M059J (cell line): Measurements from ENCODE around the gene KLHL40. TPM values are rescaled to one million over a fixed set of nuclear protein-coding genes. Genes with fewer than 3 reads are reported as not detected.
A peak's percentile ranks its signal among the peaks of the same experiment; 100 is the strongest.

Experiments used
- DNase-seq: peaks from one replicate; pipeline ENCODE4 v3.0.0-alpha.2; 2012; ENCODE audit warnings: low read depth
- total RNA-seq: library from RNA; depleted of rRNA; stranded (reverse); fragments of >200 nt; shearing (Covaris generic); gene quantifications from 2 replicates; pipeline ENCODE4 v1.2.3, GENCODE V29; 2014

KLHL40 gene
- total RNA-seq, 1 experiment from 2014 or later = not detected

DNA sequence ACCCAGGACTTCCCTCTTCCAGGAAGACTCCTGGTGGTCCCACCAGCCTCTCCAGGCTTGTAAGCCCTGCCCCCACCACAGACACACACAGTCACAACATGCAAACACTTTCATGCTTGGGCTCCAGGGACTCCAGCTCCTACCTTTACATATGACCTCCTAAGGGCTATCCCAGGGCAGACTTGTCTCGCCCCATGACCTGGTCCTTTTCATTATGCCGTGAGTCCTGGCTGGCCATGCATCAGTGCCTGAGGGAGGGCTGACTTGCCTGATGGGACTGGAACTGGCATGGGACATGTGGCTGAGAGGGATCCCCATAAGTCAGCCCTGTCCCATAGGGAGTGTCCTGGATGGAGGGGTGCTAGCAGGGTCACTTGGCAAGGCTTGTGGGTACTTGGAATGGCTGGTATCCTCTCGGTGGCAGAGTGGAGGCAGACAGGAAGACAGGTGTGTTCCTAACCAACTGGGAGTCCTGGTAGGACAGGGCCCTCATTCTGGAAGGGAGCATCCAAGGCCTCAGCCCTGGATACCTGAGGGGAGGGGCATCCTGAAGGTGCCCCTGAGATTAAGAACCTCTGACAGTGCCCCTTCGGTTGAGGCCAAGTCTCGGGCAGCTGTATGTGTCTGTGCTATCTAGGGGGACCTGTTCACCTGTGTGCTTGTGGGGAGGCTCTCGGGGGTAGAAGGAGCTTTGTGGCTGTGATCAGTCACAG is 17.8 kb downstream of the KLHL40 start:
- DNase-seq = no peak

GRCh38 chr3:42703695-42704025 is 18.3 kb downstream of the KLHL40 start:
- DNase-seq = no peak

DNA sequence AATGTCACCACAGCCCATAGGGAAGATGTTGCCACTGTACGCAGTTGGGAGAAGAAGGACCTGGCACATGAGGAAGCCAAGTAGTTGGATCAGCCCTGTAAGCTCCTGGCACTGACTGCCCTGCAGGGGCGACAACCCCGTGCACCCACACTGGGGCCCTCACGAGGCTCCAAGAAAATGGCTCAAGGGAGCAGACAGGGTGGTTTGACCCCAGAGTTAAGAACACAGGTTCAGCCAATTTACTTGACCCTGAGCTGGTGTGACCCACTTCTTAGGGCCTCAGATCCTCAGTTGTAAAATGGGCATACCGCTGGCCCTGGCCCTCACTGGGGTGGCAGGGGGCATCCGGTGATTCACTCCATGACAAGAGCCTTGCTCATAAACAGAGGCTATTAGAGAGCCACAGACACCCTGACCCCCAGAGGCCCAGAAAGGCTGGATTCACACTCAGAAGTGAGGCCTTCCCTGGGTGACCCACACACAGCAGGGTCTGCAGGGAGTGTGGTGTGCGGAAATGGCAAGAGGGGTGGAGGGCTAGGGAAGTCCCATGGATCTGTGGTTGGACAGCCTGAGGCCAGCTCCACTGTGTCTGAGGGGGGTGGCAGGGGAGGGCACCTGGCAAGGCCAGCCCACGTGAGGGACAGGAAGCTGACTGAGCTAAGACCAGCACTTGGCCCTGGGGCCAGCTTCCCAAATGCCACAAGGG is 19.0 kb downstream of the KLHL40 start:
- peak; percentile 70 for DNase-seq

- DNase-seq = no peak
These were observed 19.9 kb downstream of the KLHL40 start for GRCh38 chr3:42705058-42705767.

DNA sequence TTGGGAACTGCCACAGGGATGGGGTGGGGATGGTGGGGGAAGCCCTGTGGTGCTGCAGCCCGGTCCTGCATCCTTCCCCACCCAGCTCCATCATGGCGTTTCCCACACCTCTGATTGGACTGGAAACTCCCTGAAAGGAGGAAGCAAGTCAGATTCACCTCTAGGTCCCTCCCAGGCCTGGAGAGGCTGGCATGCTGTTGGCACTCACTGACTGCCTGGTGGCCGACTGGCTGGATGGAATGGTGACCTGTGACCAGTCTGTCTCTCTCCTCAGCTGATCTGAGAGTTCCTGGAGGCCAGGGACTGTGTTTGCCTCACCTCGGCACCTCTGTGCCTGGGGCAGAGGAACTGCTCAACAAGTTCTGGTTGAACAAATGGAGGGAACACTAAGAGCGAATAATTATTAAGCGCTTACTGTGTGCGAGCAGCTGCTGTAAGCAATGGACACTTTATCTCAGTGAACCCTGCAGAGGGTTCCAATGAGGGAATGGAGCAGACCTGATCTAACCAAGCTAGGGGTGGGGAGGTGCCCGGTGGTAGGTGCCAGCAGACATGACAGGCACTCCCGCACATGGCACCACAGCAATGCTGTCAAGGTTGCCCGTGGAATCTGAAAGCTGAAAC is 20.7 kb downstream of the KLHL40 start:
- no peak for DNase-seq

DNA sequence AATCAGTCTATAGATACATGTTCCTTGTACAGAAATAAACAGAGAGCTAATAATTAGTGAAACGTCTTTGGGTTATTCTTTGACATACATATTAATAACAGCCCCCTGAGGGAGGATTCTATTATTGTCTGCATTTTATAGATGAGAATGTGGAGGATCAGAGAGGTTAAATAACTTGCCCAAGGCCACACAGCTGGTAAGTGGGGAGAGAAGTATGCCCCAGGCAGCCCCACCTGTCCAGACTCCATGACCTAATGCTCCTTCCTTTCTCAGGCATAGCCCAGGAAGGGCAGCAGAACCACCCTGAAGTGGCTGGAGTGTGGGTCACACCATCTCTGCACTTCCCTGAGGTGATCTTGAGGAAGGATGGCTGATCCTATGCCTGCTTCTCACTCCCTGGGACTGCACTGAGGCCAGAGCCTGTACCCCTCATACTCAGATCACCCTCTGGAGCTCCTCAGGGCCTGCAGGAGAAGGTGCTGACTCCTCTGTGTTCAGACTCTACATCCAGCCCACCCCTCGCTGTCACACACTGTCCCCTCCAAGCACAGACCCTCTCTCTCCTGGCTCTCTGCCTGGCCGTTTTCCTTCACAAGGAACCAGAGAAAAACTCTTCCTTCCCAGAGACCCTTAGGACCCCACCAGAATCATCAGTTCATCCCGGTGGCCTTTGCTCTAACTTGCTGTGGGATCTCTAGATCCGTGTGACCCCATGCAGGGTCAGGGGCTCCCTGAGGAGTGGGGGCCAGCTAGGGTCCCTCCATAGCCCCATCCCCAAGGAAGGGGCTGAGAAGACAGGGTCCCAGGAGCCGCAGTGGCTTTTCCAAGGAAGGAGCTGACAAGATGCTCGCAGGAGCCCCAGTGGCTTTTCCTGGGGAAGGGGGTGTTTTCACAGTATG is 21.6 kb downstream of the KLHL40 start:
- no peak for DNase-seq

- no peak for DNase-seq
These were observed 22.5 kb downstream of the KLHL40 start for GRCh38 chr3:42707620-42708355.

DNA sequence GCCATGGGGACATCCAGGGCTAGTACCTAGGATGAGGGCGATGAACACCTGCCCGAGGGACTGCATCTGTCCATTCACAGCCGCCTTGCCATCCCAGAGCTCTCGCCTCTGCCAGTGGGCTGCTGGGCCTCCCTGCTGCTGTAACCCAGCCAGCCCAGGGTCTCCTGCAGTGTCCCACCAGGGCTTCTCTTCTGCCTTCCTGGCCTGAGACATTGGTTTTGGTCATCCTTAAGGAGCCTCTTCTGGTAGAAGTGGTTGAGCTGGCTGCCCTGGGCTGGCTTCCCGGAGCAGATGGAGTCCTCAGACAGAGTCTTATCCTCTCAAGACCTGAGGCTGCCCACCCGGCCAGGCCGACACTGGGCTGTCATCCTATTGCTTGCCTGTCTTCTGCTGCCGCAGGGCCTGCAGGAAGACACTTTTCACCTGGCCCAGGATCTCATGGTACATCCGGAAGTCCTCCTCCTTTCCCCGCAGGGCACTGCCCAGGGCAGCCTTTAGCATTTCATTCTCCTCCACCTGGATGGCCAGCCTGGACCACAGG is 23.3 kb downstream of the KLHL40 start:
- no peak for DNase-seq

DNA sequence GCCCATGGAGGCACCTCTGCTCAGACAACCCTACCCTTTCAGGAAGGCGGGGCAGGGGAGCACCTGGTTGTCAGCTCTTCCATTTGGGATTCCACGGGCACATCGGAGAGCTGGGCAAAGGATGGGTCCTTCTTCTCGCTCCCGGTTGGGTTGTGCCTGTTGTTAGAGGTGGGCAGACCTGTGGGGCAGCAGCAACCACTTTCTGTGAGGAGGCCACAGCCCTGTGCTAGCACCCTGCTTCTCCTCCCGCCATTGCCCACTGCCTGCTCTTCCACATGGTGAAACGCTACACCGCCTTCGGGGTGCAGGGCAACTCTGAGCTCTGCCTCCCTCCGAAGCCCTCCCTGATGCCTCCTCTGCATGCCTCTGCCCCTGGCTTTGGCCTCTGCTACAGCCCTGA is 24.3 kb downstream of the KLHL40 start:
- no peak for DNase-seq

- no peak for DNase-seq
These were observed 25.1 kb downstream of the KLHL40 start for GRCh38 chr3:42710323-42711021.

GRCh38 chr3:42711491-42712343 is 26.4 kb downstream of the KLHL40 start:
- DNase-seq = peak; percentile 11

DNA sequence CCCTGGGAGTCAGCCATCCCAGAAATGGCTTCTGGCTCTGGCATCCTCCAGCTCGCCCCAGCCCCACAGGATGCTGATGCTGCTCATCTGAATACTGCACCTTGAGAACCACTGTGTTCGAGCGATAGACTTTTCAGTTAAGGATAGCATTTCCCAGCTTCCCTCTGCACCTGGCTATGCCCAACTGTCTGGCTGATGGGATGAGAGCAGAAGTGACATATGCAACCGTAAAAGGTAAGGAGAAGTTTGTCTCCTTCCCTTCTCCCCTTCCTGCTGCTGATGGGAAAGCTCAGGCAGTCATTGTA is 27.0 kb downstream of the KLHL40 start:
- DNase-seq = no peak

DNA sequence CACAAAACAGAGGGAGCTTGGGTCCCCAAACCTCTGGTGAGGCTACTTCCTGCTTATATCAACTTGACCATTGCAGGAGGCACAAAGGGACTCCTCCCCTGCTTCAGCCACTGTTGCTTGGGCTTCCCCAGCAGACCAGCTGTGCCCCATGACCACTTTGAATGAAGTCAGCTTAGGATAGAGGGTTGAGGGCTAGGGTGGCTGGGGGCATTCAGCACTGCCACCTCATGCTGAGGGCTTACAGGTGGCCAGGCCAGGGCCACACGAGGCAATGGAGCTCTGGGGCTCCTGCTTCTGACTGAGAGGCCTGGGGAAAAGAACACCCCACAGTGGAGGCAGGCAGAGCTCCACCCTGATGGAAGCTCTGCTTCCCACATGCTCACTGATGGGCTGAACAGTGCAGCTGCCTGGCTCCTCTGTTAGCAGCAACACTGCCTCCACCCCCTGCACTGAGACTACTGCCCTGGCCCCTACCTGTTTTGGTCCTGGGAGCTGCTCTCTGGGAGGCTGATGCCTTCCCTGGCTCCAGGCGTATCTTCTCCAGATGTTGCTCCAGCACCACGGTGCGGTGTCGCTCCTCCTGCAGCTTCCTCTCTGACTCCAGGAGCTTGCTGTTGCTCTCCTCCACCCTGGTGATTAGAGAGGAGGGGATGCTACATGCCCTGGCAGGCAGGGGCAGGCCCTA is 27.5 kb downstream of the KLHL40 start:
- DNase-seq = no peak

DNA sequence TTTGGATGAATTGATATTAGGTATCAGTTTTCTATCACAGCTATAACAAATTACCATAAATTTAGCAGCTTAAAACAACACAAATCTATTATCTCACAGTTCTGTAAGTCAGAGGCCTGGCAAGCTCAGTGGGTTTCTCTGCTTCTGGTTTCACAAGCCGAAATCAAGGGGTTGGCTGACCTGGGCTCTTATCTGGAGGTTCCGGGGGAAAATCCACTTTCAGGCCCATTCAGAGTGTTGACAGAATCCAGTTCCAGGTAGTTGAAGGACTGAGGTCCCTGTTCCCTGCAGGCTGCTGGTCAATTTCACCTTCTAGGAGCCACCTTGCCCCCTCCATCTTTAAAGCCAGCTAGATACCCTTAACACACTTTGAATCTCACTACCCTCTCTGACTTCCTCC is 28.4 kb downstream of the KLHL40 start:
- no peak for DNase-seq

GRCh38 chr3:42714171-42714852 is 29.0 kb downstream of the KLHL40 start:
- DNase-seq = no peak

DNA sequence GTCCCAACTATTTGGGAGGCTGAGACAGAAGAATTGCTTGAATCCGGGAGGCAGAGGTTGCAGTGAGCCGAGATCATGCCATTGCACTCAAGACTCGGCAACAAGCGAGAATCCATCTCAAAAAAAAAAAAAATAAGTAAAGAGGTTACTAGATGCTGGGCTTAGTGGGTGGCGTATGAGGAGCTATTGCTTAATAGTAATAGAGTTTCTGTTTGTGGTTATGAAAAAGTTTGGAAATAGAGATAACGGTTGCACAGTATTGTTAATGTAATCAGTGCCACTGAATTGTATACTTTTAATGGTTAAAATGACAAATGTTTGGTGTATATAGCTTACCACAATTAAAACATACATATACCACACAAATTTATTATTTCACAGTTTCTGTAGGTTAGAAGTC is 32.0 kb downstream of the KLHL40 start:
- no peak for DNase-seq

DNA sequence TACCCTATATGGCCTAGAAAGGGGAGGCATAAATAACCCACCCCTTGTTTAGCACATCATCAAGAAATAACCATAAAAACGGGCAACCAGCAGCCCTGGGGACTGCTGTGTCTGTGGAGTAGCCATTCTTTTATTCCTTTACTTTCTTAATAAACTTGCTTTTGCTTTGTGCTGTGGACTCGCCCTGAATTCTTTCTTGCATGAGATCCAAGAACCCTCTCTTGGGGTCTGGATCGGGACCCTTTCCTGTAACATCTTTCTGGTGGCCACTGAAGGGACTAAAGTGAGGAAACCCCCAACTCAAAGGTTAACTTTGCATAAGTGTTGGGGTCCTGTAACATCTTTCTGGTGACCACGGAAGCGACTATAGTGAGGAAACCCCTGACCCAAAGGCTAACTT is 33.0 kb downstream of the KLHL40 start:
- DNase-seq = no peak

- no peak for DNase-seq
These were observed 33.7 kb downstream of the KLHL40 start for GRCh38 chr3:42719002-42719401.
